GM23338 (cell line): Measurements from ENCODE around the gene PDRG1. TPM values are rescaled to one million over a fixed set of nuclear protein-coding genes. Genes with fewer than 3 reads are reported as not detected.

Experiments
- ATAC-seq: fragments of 200-7000 bp; cut with Tn5 transposase; 3 replicates; pipeline ENCODE4 v1.9.1; 2020
- DNase-seq: peaks from one replicate; pipeline ENCODE4 v3.0.0-alpha.2; 2015; ENCODE audit warnings: low spot score
- H2AFZ ChIP-seq: fragments of 200-600 bp; sonication (generic); 2 replicates; pipeline ENCODE4 v1.8.0; 2016; ENCODE audit warnings: antibody characterized with exemption, mild to moderate bottlenecking, moderate library complexity
- H3F3A ChIP-seq: fragments of 200-600 bp; sonication (generic); replicated peaks from 2 replicates; pipeline ENCODE4 v1.8.0; 2017; ENCODE audit warnings: antibody characterized with exemption, mixed run types, low read depth
- H3K27ac ChIP-seq: fragments of 200-600 bp; sonication (generic); 2 replicates; pipeline ENCODE4 v1.6.1; 2016; ENCODE audit warnings: low read depth
- H3K27me3 ChIP-seq: fragments of 200-600 bp; sonication (generic); 2 replicates; pipeline ENCODE4 v1.8.0; 2016; ENCODE audit warnings: mild to moderate bottlenecking, mixed run types, moderate library complexity; ENCODE audit not compliant: insufficient read depth
- H3K36me3 ChIP-seq: fragments of 200-600 bp; sonication (generic); 2 replicates; pipeline ENCODE4 v1.8.0; 2016; ENCODE audit warnings: mild to moderate bottlenecking; ENCODE audit not compliant: insufficient read depth
- H3K4me1 ChIP-seq: fragments of 200-600 bp; sonication (generic); 2 replicates; pipeline ENCODE4 v1.8.0; 2016; ENCODE audit warnings: mild to moderate bottlenecking, moderate library complexity; ENCODE audit not compliant: insufficient read depth
- H3K4me2 ChIP-seq: fragments of 200-600 bp; sonication (generic); 2 replicates; pipeline ENCODE4 v1.7.1; 2017; ENCODE audit warnings: mixed run types
- H3K4me3 ChIP-seq: fragments of 200-600 bp; sonication (generic); 2 replicates; pipeline ENCODE4 v1.6.1; 2016; ENCODE audit warnings: mixed run types
- H3K79me2 ChIP-seq: fragments of 200-600 bp; sonication (generic); replicated peaks from 2 replicates; pipeline ENCODE4 v1.8.0; 2017; ENCODE audit warnings: mild to moderate bottlenecking; ENCODE audit not compliant: insufficient read depth
- H3K9me2 ChIP-seq: fragments of 200-600 bp; sonication (generic); 2 replicates; pipeline ENCODE4 v1.8.0; 2017; ENCODE audit not compliant: insufficient read depth
- H4K20me1 ChIP-seq: fragments of 200-600 bp; sonication (generic); replicated peaks from 2 replicates; pipeline ENCODE4 v1.8.0; 2017; ENCODE audit warnings: mild to moderate bottlenecking; ENCODE audit not compliant: insufficient read depth
- H3K27ac Mint-ChIP-seq: 2 replicates; pipeline ENCODE4 v1.8.0; 2020; ENCODE audit warnings: inconsistent platforms, mild to moderate bottlenecking, moderate library complexity, mixed read lengths
- H3K27me3 Mint-ChIP-seq: 3 replicates; pipeline ENCODE4 v1.8.0; 2022; ENCODE audit warnings: low read depth, mild to moderate bottlenecking, moderate library complexity, mixed read lengths, inconsistent platforms; ENCODE audit not compliant: insufficient read depth, poor library complexity
- H3K36me3 Mint-ChIP-seq: 3 replicates; pipeline ENCODE4 v1.8.0; 2021; ENCODE audit warnings: low read depth, mild to moderate bottlenecking, inconsistent platforms, moderate library complexity, mixed read lengths
- H3K4me1 Mint-ChIP-seq: 3 replicates; pipeline ENCODE4 v1.8.0; 2020; ENCODE audit warnings: mild to moderate bottlenecking, inconsistent platforms, mixed read lengths
- H3K4me3 Mint-ChIP-seq: 3 replicates; pipeline ENCODE4 v1.8.0; 2021; ENCODE audit warnings: moderate library complexity, mild to moderate bottlenecking, inconsistent platforms, mixed read lengths
- H3K9me3 Mint-ChIP-seq: 3 replicates; pipeline ENCODE4 v1.8.0; 2020; ENCODE audit warnings: moderate library complexity, mild to moderate bottlenecking, inconsistent platforms, mixed read lengths
- EZH2 ChIP-seq: fragments of 200-600 bp; sonication (generic); IDR thresholded peaks from one replicate; pipeline ENCODE4 v1.8.0; 2017; ENCODE audit warnings: antibody characterized with exemption, mild to moderate bottlenecking, low read depth; ENCODE audit not compliant: unreplicated experiment
- STAT1 ChIP-seq: IDR thresholded peaks from one replicate; pipeline ENCODE4 v1.6.1; 2016; ENCODE audit warnings: antibody characterized with exemption; ENCODE audit not compliant: unreplicated experiment
- ZNF462 ChIP-seq: fragments of 250-450 bp; sonication (Bioruptor Pico); IDR thresholded peaks from 2 replicates; pipeline ENCODE4 v1.5.0; 2020; ENCODE audit warnings: mild to moderate bottlenecking, moderate library complexity
- polyA plus RNA-seq: library from polyadenylated mRNA; unstranded; fragments of >200 nt; fragmentation: Nextera tagmentation; extraction: Ambion mirVana; gene quantifications from 2 replicates; pipeline ENCODE4 v1.2.1, GENCODE V29; 2016
- total RNA-seq: library from RNA; depleted of rRNA; stranded (reverse); fragments of >200 nt; shearing (Covaris generic); gene quantifications from 2 replicates; pipeline ENCODE4 v1.2.3, GENCODE V29; 2014
- TF ChIP-seq, protein P1 (sequence below): IDR thresholded peaks from one replicate; pipeline ENCODE4 v1.6.1; 2018; ENCODE audit warnings: antibody characterized with exemption; ENCODE audit not compliant: unreplicated experiment

Gene PDRG1
- total and polyA plus RNA-seq, 2 experiments from 2014 or later: 10.5 to 27.8 TPM

DNA sequence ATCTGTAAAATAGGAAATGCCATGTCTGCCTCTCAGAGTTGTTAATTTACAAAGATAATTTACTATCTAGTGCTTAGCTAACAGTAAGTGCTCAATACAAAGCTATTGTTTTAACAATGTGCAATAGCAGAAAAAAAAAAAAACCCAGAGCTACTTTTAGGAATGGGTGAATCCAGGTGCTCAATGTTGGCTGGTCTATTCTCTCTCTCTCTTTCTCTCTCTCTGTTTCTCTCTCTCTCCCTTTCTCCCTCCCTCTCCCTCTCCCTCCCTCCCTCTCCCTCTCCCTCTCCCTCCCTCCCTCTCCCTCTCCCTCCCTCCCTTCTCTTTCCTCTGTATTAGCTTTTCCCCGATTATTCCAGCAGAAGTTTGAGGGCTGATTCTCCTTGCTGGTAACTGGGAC lies 14.0 kb downstream of the PDRG1 start:
- Mint-ChIP-seq H3K4me3 (no peak overlapping the region), H3K27ac (no peak overlapping the region), H3K36me3 (no peaks in the 10 kb centered on the region), H3K9me3 (no peaks in the 10 kb centered on the region; the same call in 1 of the 3 replicates), H3K4me1 (peaks cover 3% of the 10 kb centered on the region), H3K27me3 (peaks cover 6% of the 10 kb centered on the region)
- no peaks in the 10 kb centered on the region for H3K36me3 ChIP-seq
- peaks cover 9% of the 10 kb centered on the region; the same call in 1 of the 2 replicates for H3K4me1 ChIP-seq
- H3F3A ChIP-seq: no peaks in the 10 kb centered on the region
- H3K27me3 ChIP-seq: no peaks in the 10 kb centered on the region
- H2AFZ ChIP-seq: no peak overlapping the region
- DNase-seq (no peak), ATAC-seq (no peak)
- H4K20me1 ChIP-seq: peaks cover 5% of the 10 kb centered on the region; the same call in 1 of the 2 replicates
- TF ChIP-seq ZNF462 (no peak), STAT1 (no peak), EZH2 (no peak)
- TF ChIP-seq, protein P1, sequence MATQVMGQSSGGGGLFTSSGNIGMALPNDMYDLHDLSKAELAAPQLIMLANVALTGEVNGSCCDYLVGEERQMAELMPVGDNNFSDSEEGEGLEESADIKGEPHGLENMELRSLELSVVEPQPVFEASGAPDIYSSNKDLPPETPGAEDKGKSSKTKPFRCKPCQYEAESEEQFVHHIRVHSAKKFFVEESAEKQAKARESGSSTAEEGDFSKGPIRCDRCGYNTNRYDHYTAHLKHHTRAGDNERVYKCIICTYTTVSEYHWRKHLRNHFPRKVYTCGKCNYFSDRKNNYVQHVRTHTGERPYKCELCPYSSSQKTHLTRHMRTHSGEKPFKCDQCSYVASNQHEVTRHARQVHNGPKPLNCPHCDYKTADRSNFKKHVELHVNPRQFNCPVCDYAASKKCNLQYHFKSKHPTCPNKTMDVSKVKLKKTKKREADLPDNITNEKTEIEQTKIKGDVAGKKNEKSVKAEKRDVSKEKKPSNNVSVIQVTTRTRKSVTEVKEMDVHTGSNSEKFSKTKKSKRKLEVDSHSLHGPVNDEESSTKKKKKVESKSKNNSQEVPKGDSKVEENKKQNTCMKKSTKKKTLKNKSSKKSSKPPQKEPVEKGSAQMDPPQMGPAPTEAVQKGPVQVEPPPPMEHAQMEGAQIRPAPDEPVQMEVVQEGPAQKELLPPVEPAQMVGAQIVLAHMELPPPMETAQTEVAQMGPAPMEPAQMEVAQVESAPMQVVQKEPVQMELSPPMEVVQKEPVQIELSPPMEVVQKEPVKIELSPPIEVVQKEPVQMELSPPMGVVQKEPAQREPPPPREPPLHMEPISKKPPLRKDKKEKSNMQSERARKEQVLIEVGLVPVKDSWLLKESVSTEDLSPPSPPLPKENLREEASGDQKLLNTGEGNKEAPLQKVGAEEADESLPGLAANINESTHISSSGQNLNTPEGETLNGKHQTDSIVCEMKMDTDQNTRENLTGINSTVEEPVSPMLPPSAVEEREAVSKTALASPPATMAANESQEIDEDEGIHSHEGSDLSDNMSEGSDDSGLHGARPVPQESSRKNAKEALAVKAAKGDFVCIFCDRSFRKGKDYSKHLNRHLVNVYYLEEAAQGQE: no peak
- H3K79me2 ChIP-seq: no peaks in the 10 kb centered on the region
- no peaks in the 10 kb centered on the region for H3K9me2 ChIP-seq
- H3K4me2 ChIP-seq: no peak overlapping the region
- H3K27ac ChIP-seq: no peak overlapping the region
- H3K4me3 ChIP-seq: no peak overlapping the region
